Activated naive CD8-positive, alpha-beta T cell treated with anti-CD3 and anti-CD28 coated beads, Interleukin-2, amount 10 ng/mL, durations not matched to agents 7 days and 5 days (primary cell): ENCODE data around the gene DMD. TPM values are rescaled to one million over a fixed set of nuclear protein-coding genes. Genes with fewer than 3 reads are reported as not detected.

Source experiments
- ATAC-seq: fragments of 150-1000 bp; cut with Tn5 transposase; one replicate; pipeline ENCODE4 v1.10.0; 2021; ENCODE audit warnings: low read depth, moderate library complexity
- POLR2A ChIA-PET: fragments of 350-600 bp; sonication (Branson Sonifier 250); formaldehyde crosslinking; loops from one replicate; lab custom pipeline; 2021; ENCODE audit warnings: antibody characterized with exemption; lab: Charles Lee
- DNase-seq: peaks from one replicate; pipeline ENCODE4 v3.0.0; 2021
- H3K27ac Mint-ChIP-seq: one replicate; pipeline ENCODE4 v1.8.0; 2022; ENCODE audit warnings: mild to moderate bottlenecking, mixed read lengths
- H3K27me3 Mint-ChIP-seq: one replicate; pipeline ENCODE4 v1.8.0; 2022; ENCODE audit warnings: mild to moderate bottlenecking, moderate library complexity, mixed read lengths
- H3K36me3 Mint-ChIP-seq: one replicate; pipeline ENCODE4 v1.8.0; 2021; ENCODE audit warnings: mild to moderate bottlenecking, mixed read lengths
- H3K4me1 Mint-ChIP-seq: one replicate; pipeline ENCODE4 v1.8.0; 2021; ENCODE audit warnings: mixed read lengths
- H3K4me3 Mint-ChIP-seq: one replicate; pipeline ENCODE4 v1.8.0; 2022; ENCODE audit warnings: mild to moderate bottlenecking, moderate library complexity, mixed read lengths
- H3K9me3 Mint-ChIP-seq: one replicate; pipeline ENCODE4 v1.8.0; 2021; ENCODE audit warnings: mixed read lengths
- total RNA-seq, 2 experiments: library from RNA; stranded (reverse); gene quantifications; one replicate each; pipeline ENCODE4 v1.2.3, GENCODE V29; 2021

The DMD gene
- total RNA-seq, 2 experiments from 2014 or later: 0.17 TPM; not detected in 1

DNA sequence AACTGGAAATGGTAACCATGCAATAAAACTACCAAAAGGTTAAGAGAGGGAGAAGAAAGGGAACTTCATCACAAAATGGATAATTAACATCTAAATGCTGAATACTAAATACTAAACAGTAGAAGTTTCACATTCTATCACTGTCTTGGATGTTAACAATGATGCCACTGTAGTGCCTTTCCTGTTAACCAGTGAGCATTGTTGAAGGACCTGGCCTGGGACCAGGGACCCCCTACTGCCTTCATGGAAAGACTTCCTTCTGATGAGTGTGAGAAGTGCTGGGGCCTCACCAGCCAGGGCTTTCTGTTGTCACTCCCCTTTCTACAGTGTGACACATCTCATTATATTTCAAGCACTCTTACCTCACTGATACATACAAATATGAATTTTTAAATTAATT, 1400.2 kb downstream of the DMD start:
- ATAC-seq (no peak), DNase-seq (no peak)
- no peak overlapping the region for H3K27ac Mint-ChIP-seq
- H3K9me3 Mint-ChIP-seq: peaks cover 1% of the 10 kb centered on the region
- POLR2A ChIA-PET: no interaction called here
- no peaks in the 10 kb centered on the region for H3K36me3 Mint-ChIP-seq
- no peak overlapping the region for H3K4me3 Mint-ChIP-seq
- no peaks in the 10 kb centered on the region for H3K4me1 Mint-ChIP-seq
- H3K27me3 Mint-ChIP-seq: no peaks in the 10 kb centered on the region

DNA sequence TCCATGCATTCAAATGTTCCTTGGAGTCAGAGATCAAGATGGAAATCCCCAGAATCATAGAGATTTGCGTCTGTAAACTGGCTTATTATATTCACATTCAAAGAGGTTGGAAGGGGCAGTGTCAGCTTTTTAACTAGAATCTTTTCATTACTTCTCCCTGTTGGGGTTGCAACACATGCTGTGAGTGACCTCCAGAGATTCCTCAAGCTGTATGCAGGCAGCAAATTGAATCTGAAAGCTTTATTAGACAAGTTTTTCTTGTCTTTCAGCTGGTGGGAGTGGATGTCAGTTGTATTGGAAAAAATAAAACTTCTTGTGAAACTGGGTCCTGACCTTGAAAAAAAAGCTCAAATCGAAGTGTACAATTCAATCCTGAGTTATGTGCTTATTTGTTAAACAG, 1403.0 kb downstream of the DMD start:
- H3K4me1 Mint-ChIP-seq: no peaks in the 10 kb centered on the region
- no peak for ATAC-seq
- POLR2A ChIA-PET: no interaction called here
- DNase-seq: no peak
- no peak overlapping the region for H3K4me3 Mint-ChIP-seq
- no peak overlapping the region for H3K27ac Mint-ChIP-seq
- peaks cover 1% of the 10 kb centered on the region for H3K9me3 Mint-ChIP-seq
- H3K27me3 Mint-ChIP-seq: no peaks in the 10 kb centered on the region
- H3K36me3 Mint-ChIP-seq: no peaks in the 10 kb centered on the region

DNA sequence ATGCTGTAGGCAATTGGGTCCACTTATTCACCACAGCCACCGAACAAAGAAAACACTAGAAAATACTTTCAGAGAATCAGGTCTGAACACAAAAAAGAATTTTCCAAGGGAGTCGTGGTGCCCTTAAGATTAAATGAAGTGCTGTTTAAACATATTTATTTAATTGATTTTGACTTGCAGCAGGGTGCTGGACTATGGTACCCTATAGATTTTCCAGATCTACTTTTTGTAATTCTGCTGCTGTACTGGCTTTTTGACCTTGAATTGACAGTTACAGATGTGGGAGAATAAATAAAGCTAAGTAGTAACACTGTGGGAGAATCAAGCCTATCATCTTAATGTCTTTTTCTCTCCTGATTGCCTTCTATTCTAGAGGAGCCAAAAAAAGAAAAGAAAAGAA, 1404.2 kb downstream of the DMD start:
- ATAC-seq (no peak), DNase-seq (no peak)
- H3K4me1 Mint-ChIP-seq: no peaks in the 10 kb centered on the region
- H3K9me3 Mint-ChIP-seq: peaks cover 1% of the 10 kb centered on the region
- H3K4me3 Mint-ChIP-seq: no peak overlapping the region
- H3K27ac Mint-ChIP-seq: no peak overlapping the region
- no peaks in the 10 kb centered on the region for H3K36me3 Mint-ChIP-seq
- no peaks in the 10 kb centered on the region for H3K27me3 Mint-ChIP-seq
- POLR2A ChIA-PET: no interaction called here

DNA sequence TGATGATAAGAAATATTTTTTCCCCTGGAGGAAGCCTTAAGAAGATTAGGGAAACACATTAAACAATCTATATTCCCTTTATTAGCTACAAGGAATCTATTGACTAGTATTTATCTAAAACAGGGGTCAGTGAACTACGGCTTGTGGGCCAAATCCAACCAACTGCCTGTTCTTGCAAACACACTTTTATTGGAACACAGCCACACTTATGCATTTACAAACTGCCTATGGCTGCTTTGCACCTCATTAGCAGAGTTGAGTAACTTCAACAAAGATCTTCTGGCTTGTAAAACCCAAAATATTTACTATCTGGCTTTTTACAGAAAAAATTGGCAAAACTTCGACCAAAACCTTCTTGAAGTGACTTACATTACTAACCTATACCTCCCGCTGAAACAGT, 1405.6 kb downstream of the DMD start:
- no peaks in the 10 kb centered on the region for H3K4me1 Mint-ChIP-seq
- H3K36me3 Mint-ChIP-seq: no peaks in the 10 kb centered on the region
- ATAC-seq (no peak), DNase-seq (no peak)
- no peaks in the 10 kb centered on the region for H3K27me3 Mint-ChIP-seq
- peaks cover 1% of the 10 kb centered on the region for H3K9me3 Mint-ChIP-seq
- no peak overlapping the region for H3K27ac Mint-ChIP-seq
- H3K4me3 Mint-ChIP-seq: no peak overlapping the region
- POLR2A ChIA-PET: no interaction called here

DNA sequence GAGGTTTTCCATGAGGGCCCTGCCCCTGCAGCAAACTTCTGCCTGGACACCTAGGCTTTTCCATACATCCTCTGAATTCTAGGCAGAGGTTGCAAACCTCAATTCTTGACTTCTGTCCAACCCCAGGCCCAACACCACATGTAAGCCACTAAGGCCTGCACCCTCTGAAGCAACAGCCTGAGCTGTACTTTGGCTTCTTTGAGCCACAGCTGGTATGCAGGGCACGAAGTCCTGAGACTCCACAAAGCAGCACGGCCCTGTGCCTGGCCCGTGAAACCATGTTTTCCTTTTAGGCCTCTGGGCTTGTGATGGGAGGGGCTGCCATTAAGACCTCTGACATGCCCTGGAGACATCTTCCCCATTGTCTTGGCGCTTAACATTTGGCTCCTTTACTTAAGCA, 1411.1 kb downstream of the DMD start:
- no peak overlapping the region for H3K27ac Mint-ChIP-seq
- POLR2A ChIA-PET: no interaction called here
- H3K9me3 Mint-ChIP-seq: no peaks in the 10 kb centered on the region
- no peak overlapping the region for H3K4me3 Mint-ChIP-seq
- no peaks in the 10 kb centered on the region for H3K36me3 Mint-ChIP-seq
- ATAC-seq: no peak
- DNase-seq: no peak
- H3K27me3 Mint-ChIP-seq: no peaks in the 10 kb centered on the region
- H3K4me1 Mint-ChIP-seq: no peaks in the 10 kb centered on the region

DNA sequence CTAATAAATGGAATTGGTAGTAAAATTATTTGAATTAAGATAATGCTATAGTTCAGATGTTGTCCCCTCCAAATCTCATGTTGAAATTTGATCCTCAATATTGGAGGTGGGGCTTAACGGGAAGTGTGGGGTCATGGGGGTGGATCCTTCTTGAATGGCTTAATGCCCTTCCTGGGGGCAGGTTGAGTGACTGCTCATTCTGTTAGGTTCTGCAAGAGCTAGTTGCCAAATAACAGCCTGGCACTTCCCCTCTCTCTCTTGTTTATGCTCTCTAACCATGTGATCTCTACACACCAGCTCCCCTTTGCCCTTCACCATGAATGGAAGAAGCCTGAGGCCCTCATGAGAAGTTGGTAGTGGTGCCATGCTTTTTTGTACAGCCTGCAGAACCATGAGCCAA, 1414.7 kb downstream of the DMD start:
- H3K27me3 Mint-ChIP-seq: no peaks in the 10 kb centered on the region
- no peak overlapping the region for H3K4me3 Mint-ChIP-seq
- no peak for DNase-seq
- H3K9me3 Mint-ChIP-seq: no peaks in the 10 kb centered on the region
- no peak for ATAC-seq
- H3K4me1 Mint-ChIP-seq: no peaks in the 10 kb centered on the region
- POLR2A ChIA-PET: no interaction called here
- H3K36me3 Mint-ChIP-seq: no peaks in the 10 kb centered on the region
- H3K27ac Mint-ChIP-seq: no peak overlapping the region

DNA sequence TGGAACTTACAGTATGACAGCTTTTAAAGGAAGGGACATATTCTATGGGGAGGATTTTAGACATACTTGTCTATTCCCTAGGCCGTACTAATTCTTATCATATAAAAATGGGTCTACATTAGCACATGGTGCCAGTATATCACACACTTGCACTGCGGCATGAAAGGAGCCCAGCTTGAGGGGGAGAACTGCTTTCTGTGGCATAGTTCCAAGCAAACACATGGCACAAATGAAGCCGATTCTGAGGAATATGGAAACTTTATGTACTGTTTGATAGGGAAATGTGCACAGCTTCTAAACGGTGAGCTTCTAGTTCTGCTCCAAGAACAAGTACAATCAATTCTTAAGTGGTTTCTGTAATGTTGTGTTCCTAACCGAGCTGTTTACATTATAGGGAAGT, 1463.9 kb downstream of the DMD start:
- no peak overlapping the region for H3K27ac Mint-ChIP-seq
- ATAC-seq (no peak), DNase-seq (no peak)
- H3K36me3 Mint-ChIP-seq: no peaks in the 10 kb centered on the region
- H3K27me3 Mint-ChIP-seq: no peaks in the 10 kb centered on the region
- no peak overlapping the region for H3K4me3 Mint-ChIP-seq
- no peaks in the 10 kb centered on the region for H3K4me1 Mint-ChIP-seq
- POLR2A ChIA-PET: no interaction called here
- no peaks in the 10 kb centered on the region for H3K9me3 Mint-ChIP-seq

DNA sequence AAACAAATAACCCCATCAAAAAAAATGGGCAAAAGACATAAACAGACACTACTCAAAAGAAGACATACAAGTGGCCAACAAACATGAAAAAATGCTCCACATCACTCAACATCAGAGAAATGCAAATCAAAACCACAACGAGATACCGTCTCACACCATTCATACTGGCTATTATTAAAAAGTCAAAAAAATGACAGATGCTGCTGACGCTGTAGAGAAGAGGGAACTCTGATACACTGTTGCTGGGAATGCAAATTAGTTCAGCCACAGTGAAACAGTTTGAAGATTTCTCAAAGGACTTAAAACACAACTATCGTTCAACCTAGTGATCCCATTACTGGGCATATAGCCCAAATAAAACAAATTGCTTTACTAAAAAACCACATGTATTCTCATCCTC, 1468.3 kb downstream of the DMD start:
- Mint-ChIP-seq H3K4me1 (no peaks in the 10 kb centered on the region), H3K27me3 (no peaks in the 10 kb centered on the region), H3K27ac (no peak overlapping the region), H3K9me3 (peaks cover 4% of the 10 kb centered on the region), H3K4me3 (no peak overlapping the region), H3K36me3 (no peaks in the 10 kb centered on the region)
- ATAC-seq (no peak), DNase-seq (no peak)
- POLR2A ChIA-PET: no interaction called here

DNA sequence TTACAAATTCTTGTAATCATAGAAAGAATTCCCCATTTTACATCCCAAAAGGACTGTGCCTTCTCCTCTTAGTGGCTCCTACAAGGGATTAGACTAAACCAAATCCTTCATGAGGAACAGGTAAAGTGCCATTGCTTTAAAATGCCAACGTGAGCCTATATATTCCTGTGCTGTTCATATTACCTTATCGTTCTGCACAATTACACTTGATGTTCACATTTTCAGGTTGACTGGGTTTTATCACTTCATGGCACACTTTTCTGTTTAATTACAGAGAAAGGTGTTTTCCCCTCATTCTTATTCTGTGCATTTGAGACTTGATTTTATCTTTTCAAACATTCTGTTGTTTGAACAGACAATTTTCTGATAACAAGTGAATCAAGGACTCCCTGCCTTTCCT, 1493.9 kb downstream of the DMD start:
- no peaks in the 10 kb centered on the region for H3K4me1 Mint-ChIP-seq
- ATAC-seq: no peak

DNA sequence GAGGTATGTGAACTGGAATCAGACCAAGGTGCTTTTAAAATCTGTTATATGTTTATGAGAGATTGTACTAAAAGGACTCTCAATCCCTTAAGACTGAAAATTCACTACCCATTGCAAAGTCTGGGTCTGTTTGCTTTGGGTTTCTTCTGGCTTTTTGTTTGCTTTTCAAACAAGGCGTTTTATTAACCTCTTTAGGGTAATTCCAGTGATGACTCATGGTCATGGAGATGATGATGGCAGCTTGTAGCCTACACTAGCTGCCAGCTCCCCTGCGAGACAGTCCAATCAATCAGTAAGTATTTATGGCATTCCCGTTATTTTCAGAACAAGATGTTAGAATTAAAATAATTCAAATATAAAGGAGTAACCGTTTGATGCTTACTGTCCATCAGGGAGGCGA, 1495.7 kb downstream of the DMD start:
- POLR2A ChIA-PET: no interaction called here
- no peaks in the 10 kb centered on the region for H3K27me3 Mint-ChIP-seq
- H3K36me3 Mint-ChIP-seq: no peaks in the 10 kb centered on the region
- no peak overlapping the region for H3K27ac Mint-ChIP-seq
- H3K9me3 Mint-ChIP-seq: no peaks in the 10 kb centered on the region
- DNase-seq (no peak), ATAC-seq (no peak)
- no peaks in the 10 kb centered on the region for H3K4me1 Mint-ChIP-seq
- H3K4me3 Mint-ChIP-seq: no peak overlapping the region

More for the DNA sequence above, 1493.9 kb downstream of the DMD start:
- Mint-ChIP-seq H3K27me3 (no peaks in the 10 kb centered on the region), H3K4me3 (no peak overlapping the region), H3K9me3 (no peaks in the 10 kb centered on the region), H3K36me3 (no peaks in the 10 kb centered on the region), H3K27ac (no peak overlapping the region)
- DNase-seq: no peak
- POLR2A ChIA-PET: no interaction called here

DNA sequence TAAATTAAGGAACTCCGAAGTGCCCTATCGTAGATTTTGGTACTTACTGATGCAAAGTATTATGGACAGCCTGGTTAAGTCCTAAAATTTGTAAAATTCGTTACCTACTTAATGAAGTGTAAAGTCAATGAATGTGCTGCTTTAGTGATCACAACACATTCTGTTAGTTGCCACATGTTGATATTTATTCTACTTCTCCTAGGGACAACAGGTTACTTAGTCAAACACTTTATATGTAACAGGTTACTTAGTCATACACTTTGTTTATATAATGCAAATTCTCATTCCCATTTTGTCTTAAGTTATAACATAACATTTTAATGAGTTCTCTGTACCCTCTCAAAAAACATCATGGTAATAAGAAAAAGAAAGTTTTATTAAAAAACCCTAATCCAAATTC, 1496.6 kb downstream of the DMD start:
- no peaks in the 10 kb centered on the region for H3K27me3 Mint-ChIP-seq
- H3K27ac Mint-ChIP-seq: no peak overlapping the region
- H3K4me1 Mint-ChIP-seq: no peaks in the 10 kb centered on the region
- no peak overlapping the region for H3K4me3 Mint-ChIP-seq
- POLR2A ChIA-PET: no interaction called here
- ATAC-seq (no peak), DNase-seq (no peak)
- no peaks in the 10 kb centered on the region for H3K36me3 Mint-ChIP-seq
- H3K9me3 Mint-ChIP-seq: no peaks in the 10 kb centered on the region

DNA sequence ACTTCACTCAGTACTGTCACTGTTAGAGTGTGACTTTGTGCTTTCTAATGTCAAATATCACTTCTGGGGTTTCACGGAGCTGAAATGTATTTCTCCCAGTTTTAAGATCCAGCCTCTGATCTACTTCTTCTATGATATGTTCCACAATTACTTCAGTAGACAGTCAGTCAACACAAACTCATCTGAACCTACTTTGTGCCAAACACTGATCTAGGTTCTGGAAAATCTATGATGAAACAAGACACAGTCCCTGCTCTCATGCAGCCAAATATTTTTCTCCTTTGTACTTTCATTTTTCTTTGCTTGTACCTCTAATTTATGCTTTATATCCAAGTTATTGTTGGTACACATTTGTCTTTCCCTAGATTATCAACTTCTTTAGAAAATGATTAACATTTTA, 1498.2 kb downstream of the DMD start:
- POLR2A ChIA-PET: no interaction called here
- Mint-ChIP-seq H3K4me3 (no peak overlapping the region), H3K27ac (no peak overlapping the region), H3K4me1 (no peaks in the 10 kb centered on the region), H3K27me3 (no peaks in the 10 kb centered on the region), H3K9me3 (no peaks in the 10 kb centered on the region), H3K36me3 (no peaks in the 10 kb centered on the region)
- DNase-seq: no peak
- no peak for ATAC-seq

DNA sequence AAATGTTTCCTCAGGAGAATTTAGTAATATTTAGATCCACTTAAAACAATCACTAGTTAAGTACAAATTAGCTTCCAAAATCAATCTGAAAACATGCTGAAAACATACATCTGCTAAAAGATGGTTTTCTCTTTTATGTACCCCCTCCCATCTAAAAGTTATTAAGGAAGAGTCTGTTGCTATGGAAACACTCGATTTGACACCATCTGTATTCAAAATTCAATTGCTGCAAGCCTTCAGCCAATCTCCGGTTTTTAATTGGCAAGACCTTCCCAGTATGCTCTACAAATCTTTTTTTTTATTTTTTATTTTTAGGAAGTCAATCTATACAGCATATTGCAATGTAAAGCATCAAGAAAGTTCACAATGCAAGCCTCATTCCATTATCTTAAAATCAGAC, 1500.2 kb downstream of the DMD start:
- POLR2A ChIA-PET: no interaction called here
- Mint-ChIP-seq H3K36me3 (no peaks in the 10 kb centered on the region), H3K9me3 (no peaks in the 10 kb centered on the region), H3K4me1 (no peaks in the 10 kb centered on the region), H3K27me3 (no peaks in the 10 kb centered on the region), H3K4me3 (no peak overlapping the region), H3K27ac (no peak overlapping the region)
- ATAC-seq (no peak), DNase-seq (no peak)

DNA sequence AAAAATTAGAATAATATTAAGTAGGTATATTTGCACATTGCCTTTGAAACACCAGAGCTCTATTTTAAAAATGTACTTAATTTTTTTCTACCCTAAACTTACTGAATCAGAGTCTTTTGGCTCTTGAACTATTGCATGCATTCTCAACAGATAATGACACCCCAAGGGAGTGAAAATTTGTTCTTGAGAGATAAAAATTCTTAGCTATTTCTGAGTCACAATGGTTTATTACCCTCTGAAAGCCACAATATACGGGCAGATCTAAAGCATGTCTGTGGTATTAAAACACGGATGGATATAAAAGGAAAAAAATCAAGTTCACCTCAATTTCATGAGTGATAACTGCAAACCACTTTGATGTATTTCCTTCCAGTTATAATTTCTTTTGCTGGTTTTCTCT, 1503.2 kb downstream of the DMD start:
- Mint-ChIP-seq H3K4me1 (no peaks in the 10 kb centered on the region), H3K27me3 (no peaks in the 10 kb centered on the region)

DNA sequence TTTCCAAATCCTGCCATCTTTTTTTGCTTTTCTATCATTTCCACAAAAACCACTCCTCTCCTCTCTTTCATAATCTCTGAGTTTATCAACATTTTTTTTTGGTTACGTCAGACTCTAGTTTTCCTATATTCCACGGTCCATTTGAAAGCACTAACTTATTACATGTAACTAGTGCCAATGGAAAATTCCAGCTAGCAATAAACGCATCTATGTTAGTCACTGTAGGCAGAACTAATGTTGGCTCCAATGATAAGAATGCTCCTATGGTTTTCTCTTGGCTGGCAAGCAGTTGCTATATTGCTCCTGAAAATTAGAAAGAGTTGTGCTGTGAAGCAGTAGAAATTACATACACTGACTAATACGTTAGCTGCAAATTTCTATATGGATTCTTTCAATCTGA, 1504.9 kb downstream of the DMD start:
- DNase-seq (no peak), ATAC-seq (no peak)
- Mint-ChIP-seq H3K9me3 (no peaks in the 10 kb centered on the region), H3K4me1 (no peaks in the 10 kb centered on the region), H3K4me3 (no peak overlapping the region), H3K27me3 (no peaks in the 10 kb centered on the region), H3K36me3 (no peaks in the 10 kb centered on the region), H3K27ac (no peak overlapping the region)
- POLR2A ChIA-PET: no interaction called here

More for the DNA sequence above, 1503.2 kb downstream of the DMD start:
- DNase-seq (no peak), ATAC-seq (no peak)
- H3K9me3 Mint-ChIP-seq: no peaks in the 10 kb centered on the region
- H3K4me3 Mint-ChIP-seq: no peak overlapping the region
- POLR2A ChIA-PET: no interaction called here
- H3K27ac Mint-ChIP-seq: no peak overlapping the region
- no peaks in the 10 kb centered on the region for H3K36me3 Mint-ChIP-seq
